Stimulated activated CD8-positive, alpha-beta memory T cell treated with anti-CD3 and anti-CD28 coated beads, Interleukin-15, amount 100 ng/mL, for 1 hour (primary cell): Measurements from ENCODE around the gene NBPF9.
"Not testable (repeated sequence)": the region's sequence is repeated elsewhere in the genome, so short reads cannot be mapped to it uniquely, and the experiment has no call there.

Experiments
- DNase-seq: peaks from one replicate; pipeline ENCODE4 v3.0.0-alpha.2; 2020; ENCODE audit warnings: low read depth

The NBPF9 gene

DNA sequence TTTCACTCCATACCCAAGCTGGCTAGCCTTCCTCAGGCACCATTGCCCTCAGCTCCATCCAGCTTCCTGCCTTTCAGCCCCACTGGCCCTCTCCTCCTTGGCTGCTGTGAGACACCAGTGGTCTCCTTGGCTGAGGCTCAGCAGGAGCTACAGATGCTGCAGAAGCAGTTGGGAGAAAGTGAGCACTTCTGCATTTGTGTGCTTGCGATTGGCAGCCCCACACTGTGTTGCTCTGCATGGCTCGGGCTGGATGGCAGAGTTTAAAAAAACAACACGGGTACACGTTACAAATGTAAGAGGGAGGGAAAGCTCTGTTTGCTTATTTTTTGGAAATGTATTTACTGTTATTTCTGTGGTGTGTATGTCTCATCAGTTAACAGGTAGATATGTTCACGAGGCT is 90.8 kb downstream of the NBPF9 start:
- not testable (repeated sequence) for DNase-seq

- DNase-seq = not testable (repeated sequence)
Measured at GRCh38 chr1:149009761-149010160, 93.6 kb downstream of the NBPF9 start.

DNA sequence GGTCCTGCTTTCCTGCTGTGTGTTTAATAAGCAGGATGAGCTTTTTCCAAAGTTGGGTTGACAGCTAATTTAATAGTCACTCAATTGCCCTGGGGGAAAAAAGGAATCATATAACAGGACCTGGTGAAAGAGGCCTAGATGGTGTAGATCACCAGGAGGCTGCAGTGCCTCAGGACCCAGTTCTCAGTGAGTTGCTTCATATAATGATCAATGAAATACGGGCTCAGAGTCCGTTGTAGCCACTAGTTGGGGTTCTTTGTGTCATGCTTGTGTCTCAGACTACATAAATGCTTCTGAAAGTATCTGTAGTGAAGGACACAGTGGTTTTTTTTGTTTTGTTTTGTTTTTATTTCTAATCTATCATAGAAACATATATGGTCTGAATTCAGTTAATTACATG is 94.6 kb downstream of the NBPF9 start:
- not testable (repeated sequence) for DNase-seq

DNA sequence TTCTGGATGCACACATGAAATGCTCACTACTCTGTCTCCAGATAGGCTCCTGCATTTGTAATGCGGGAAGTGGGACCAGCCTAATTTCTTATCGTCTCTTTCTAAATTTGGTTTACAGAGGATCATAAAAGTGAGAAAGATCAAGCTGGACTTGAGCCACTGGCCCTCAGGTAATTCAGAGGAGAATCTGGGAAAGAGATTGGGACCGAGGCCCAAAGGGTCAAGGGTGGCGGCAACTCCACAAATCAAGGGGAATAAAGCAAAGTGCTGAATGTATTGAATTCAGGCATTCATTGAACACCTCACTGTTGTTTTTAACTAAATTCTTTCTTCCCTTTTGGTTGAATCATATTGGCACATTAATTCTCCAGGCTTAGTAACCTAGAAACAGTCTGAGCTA is 95.0 kb downstream of the NBPF9 start:
- DNase-seq = not testable (repeated sequence)
